AG20443 (cell line): ENCODE data around the gene SLAMF7.

Experiments used
- DNase-seq: peaks from one replicate; pipeline ENCODE4 v3.0.0; 2012; ENCODE audit warnings: low spot score, mixed read lengths

The SLAMF7 gene

DNA sequence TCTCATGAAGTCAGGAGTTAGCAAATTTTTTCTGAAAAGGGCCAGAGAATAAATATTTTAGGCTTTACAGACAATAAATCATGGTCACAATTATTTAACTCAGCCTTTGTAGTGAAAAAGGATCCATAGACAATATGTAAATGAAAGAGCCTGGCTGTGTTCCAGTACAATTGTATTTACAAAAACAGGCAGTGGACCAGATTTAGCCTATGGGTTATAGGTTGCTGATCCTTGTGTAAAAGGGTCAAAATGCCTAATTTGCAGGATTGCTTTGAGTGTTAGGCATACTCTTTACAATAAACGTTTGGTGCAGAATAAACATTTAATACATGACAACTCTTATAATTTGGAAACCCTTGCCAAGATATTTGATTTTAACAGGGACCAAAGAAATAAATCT lies 6.5 kb downstream of the SLAMF7 start:
- DNase-seq = no peak

DNA sequence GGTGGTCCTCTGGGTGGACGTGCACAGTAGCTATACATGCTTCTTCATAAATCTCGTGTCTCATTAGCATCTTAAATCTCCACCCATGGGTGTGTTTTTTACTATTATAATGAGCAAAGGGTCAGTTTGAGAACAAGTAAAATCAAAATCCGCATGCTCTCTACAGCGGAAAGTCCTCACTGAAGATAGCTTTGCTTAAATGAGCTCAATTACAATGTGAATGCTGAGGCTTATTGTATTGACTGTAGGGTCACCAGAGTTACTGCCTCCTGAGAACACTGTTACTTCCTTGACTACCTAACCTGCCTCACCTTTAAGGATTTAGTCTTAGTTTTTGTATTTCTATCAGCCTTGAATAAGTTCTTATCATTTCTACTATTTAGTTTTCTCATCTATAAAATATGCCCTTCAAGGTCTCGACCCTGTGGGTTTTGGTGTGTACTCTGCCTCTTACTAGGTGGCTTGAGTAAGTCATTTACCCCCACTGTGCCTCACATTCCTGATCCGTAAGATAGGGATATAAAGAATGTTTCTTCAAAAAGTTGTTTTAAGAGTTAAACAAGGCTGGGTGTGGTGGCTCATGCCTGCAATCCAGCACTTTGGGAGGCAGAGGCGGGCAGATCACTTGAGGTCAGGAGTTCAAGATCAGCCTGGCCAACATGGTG lies 7.9 kb downstream of the SLAMF7 start:
- DNase-seq = no peak

DNA sequence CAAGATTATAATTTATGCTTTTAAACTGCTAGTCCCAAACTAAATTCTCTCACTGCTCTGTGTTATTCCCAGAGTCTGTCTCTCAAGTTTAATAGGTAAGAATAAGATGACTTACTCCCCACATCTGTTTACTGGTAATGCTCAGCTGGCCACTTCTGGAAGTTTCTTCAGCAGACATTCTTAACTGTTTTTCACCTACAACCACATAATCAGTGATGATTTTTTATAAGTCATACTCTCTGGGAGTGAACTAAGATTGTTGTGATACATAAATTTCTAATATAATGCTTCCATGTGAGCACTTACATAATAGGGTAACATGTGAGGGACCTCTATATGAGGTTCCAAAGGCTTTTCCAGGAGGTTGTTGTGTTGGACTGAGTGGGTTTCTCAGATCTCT lies 8.7 kb downstream of the SLAMF7 start:
- no peak for DNase-seq

DNA sequence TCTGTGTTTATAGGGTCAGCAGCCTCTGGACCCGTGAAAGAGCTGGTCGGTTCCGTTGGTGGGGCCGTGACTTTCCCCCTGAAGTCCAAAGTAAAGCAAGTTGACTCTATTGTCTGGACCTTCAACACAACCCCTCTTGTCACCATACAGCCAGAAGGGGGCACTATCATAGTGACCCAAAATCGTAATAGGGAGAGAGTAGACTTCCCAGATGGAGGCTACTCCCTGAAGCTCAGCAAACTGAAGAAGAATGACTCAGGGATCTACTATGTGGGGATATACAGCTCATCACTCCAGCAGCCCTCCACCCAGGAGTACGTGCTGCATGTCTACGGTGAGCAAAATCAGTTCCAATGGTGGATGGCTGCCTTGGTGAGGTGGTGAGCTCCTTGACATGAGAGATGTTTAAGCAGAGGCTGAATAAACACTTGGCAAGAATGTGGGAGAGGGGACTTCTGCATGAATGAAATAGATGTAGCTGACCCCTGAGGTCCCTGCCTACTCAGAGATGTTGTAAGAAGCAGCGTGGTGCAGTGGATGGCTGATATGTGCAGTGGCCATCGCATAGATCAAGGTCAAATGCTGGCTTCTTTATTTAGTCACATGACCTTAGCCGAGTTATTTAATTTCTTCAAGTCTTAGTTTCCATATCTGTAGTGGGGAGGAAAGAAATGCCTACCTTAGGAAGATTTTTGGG lies 9.3 kb downstream of the SLAMF7 start:
- DNase-seq = no peak

DNA sequence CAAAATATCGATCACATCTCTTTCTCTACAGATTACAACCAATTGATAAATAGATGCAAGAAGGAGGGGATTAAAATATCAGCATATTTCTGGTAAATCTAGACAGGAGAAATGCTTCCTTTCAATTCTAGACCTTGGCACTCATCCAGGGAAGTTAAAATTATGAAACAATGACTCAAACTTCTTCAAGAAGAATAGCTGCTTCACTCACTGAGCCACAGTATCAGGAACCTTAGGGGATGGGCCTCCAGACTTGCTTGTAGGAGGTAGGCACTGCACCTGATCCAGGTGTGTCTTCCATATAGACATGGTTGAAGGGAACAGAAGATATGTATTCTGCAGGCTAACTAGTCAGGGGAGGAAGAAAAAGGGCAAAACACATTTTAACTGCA lies 9.8 kb downstream of the SLAMF7 start:
- no peak for DNase-seq

DNA sequence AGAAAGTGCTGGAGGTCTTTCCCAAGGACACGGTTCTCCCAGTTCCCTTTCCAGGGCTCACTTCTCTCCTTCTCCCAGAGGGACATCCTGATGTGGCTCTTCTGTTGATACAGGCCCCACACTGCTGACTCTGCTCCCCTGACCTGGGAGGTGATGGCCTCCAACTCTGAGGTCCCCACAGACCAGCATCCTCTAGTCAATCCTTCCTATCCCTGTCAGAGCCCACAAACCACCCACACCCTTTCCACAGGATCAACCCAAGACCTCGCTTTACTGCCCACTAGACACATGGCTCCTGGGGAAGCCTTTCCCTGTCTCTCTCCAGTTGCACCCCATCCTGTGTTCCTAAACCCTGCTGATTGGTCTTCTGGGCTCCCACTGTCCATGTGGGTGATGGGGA lies 11.6 kb downstream of the SLAMF7 start:
- DNase-seq = no peak

DNA sequence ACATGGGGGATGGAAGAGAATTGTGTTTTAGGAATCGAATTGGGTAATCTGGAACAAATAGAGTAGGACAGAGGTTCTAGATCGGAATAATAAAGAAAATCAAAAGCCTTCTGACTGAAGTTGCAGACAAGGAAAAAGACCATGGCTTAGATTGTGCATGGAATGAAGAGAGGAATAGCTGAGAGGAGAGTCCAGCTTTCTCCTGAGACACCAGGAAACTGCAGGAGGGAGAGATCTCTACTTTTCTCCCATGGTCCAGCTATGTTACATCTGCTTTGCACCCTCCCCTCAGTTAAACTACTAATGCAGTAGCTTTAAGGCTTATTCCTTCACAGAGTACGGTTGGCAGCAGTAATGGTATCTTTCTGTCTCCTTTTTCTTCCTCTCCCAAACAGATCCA lies 13.4 kb downstream of the SLAMF7 start:
- DNase-seq = no peak

DNA sequence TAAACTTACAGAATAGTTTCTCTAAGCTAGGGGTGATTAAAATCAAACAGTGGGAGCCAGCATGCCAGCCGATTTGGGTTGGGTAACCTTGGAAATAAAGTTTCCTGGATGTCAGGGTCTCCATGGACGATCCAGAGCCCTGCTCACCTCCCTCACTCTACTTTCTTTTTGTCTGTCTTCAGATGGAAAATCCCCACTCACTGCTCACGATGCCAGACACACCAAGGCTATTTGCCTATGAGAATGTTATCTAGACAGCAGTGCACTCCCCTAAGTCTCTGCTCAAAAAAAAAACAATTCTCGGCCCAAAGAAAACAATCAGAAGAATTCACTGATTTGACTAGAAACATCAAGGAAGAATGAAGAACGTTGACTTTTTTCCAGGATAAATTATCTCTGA lies 13.9 kb downstream of the SLAMF7 start:
- DNase-seq = no peak

DNA sequence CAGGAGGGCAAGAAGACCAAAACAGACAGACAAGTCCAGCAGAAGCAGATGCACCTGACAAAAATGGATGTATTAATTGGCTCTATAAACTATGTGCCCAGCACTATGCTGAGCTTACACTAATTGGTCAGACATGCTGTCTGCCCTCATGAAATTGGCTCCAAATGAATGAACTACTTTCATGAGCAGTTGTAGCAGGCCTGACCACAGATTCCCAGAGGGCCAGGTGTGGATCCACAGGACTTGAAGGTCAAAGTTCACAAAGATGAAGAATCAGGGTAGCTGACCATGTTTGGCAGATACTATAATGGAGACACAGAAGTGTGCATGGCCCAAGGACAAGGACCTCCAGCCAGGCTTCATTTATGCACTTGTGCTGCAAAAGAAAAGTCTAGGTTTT lies 14.5 kb downstream of the SLAMF7 start:
- DNase-seq = no peak

DNA sequence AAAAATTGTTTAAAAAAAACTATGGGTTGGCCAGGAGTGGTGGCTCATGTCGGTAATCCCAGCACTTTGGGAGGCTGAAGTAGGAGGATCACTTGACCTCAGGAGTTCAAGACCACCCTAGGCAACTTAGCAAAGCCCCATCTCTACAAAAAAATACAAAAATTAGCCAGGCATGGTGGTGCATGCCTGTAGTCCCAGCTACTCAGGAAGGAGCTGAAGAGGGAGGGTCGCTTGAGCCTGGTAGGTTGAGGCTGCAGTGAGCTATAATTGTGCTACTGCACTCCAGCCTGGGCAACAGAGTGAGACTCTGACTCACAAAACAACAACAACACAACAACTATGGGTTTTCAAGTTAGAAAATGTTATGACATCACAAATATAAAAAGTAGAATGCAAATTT lies 16.4 kb downstream of the SLAMF7 start:
- DNase-seq = no peak

DNA sequence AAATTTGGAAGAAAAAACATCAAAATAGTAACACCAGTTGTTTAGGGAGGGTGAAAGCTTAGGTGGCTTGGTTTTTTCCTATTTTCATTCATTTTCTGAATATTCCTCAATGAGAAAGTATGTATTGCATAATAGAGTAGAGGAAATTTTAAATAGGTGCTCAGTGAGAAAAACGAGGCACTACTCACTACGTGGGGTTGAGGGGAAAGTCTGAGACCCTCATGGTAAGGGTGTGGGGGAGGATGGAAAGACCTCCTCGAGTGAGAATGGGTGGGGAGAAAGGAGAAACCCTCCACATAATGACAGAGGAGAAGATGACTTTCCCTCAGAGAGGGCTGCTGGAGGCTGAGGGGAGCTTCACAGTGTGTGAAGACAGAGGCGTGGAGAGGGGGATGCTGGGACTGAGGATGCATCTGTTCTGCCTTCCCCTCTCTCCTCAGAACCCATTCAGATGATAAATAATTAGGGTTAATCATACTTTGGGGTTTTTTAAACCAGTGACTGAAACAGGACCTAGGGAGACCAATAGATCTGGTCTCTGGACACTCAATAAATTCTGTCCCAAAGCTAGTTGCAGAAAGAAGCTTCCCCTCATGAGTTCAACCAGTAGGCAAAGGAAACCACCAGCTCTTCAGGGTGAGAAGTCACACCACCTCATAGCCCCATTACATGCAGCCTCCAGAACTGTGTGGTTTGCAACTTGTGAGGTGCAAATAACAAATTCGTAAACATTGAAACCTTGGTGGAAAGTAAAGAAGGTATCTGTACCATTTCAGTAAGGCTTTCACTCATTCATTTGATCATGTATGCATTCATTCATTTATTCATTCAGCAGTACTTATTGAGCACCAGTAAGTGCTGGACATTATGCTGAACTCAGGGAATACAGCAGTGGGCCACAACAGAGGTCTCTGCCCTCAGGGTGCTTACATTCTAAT lies 17.1 kb downstream of the SLAMF7 start:
- no peak for DNase-seq

DNA sequence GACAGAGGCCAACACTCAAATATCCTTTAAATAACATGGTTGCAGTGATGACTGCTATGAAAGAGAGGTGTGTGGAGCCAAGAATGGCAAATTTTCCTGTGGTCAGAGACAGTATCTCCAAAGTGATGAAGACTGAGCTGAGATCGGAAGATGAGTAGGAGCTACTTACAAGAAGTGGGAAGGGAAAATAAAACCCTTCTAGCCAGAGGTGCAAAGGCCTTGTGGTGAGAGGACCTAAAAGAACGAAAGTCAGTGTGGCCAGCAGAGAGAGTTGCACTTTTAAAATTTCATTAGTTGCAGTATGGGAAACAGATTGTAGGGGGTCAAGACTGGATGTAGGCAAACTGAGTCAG lies 17.8 kb downstream of the SLAMF7 start:
- DNase-seq = no peak

DNA sequence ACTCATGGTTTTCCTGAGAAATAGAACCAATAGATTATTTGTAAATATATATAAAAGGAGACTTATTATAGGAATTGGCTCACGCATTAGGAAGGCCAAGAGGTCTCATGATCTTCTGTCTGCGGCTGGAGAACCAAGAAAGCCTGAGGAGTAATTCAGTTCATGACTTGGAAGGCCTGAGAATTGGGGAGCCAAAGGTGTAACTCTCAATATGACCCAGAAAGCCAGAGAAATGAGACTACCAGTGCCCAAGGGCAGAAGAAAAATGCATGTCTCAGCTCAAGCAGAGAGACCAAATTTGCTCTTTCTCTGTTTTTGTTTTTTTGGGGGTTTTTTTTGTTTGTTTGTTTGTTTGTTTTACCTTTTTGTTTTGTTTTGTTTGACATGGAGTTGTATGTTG lies 19.5 kb downstream of the SLAMF7 start:
- DNase-seq = no peak

DNA sequence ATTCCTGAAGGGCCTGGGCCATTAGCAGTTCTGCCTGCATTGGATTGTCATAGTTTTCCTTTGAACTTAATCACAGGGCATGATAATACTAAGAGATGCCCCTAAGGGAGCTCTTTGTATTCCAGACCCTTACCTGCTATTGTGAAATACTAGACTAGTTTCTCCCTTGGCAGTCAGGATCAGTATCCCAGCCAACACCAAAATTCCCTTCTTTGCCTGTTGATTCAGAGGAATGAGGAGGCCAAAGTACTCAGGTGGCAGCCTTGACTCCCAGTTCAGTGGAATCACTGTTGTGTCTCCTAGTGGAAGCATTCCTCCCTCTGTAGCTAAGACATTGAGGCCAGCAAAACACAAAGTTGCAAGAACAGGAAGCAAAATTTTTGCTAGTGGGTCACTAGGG lies 20.7 kb downstream of the SLAMF7 start:
- DNase-seq = no peak

DNA sequence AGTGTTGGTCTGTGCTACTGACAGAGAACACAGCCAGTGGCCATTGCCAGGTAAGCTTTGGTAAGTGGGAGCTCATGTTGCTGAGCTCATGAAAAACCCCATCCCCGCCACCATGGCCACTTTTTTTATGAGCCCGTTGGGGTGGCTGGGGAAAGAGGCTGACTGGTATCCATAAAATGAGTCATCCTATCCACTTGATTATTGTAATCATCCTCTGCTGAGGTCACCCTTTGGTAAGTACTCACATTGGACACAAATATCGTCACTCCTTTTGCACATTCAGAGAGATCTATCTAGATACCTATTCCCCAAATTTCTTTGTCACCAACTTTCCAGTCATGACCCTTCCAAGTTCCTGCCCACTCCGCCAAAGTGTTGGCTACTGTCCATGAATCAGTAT lies 22.0 kb downstream of the SLAMF7 start:
- DNase-seq = no peak

DNA sequence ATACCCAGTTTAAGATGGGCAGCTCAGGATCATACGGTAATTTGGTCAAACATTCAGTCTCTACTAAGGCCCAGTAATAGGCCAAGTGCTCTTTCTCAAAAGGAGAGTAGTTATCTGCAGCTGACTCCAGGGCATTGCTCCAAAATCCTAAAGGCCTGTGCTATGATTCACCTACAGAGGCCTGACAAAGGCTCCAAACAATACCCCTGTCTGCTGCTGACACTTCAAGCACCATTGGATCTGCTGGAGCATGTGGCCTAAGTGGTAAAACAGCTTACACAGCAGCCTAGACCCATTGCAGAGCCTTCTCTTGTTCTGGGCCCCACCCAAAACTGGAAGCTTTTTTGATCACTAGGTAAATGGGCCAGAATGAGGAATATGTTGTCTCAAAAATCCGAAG lies 22.8 kb downstream of the SLAMF7 start:
- DNase-seq = no peak

DNA sequence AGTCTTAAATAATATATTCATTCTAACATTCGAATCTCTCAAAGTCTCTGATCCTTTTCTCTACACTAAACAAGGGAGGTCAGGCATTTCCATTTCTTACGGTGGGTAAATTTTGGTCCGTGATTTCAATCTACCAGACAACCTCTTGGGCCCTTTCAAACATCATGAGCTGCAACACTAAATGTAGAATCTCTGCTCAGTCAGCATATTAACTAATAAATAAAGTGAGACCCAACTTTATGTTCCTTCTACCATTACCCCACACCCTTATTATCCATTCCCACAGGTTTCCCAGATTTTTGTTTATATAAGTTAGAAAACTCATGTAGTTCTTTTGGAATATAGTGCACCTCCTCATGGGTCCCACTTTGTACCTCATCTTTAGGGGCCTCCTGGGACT lies 24.9 kb downstream of the SLAMF7 start:
- no peak for DNase-seq

DNA sequence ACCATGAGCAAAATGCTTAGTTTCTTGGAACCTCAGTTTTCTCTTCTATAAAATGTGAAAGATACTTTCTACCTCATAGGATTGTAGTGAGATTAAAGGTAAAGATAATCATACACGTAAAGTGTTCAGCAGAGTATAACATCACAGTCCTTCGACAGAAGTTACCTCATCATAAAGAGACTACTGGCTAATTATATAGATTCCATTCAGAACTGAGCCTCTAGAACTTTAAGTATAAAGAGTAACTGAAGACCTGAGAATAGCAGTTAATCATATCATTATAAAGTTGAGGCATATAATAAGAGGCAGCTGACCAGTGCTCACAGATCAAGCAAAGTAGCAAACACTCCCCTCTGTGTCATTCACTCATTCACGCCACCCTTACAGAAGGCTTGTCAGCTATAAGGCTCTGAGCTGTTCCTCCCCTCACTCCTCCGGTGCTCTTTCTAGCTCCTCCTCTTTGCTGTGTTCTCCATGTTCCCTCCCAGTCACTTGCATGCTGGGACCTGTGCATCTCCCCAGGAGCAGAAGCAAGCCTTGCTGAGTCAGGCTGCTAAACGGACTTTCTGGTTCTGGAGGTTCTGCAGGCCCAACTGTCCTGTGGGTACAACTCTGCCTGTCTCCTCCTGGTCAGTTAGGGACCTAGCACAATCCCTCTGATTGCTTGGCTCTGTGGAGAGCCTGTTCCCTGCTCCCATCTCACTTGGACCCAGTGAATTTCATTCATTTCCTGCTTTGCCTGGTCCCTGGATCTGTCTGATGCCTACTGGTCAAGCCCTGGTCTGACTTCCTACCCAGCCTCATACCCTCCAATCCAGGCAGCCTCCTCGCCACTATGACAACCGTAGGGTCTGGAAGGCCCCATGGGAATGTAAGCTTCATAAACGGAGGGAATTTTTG lies 28.6 kb downstream of the SLAMF7 start:
- no peak for DNase-seq

DNA sequence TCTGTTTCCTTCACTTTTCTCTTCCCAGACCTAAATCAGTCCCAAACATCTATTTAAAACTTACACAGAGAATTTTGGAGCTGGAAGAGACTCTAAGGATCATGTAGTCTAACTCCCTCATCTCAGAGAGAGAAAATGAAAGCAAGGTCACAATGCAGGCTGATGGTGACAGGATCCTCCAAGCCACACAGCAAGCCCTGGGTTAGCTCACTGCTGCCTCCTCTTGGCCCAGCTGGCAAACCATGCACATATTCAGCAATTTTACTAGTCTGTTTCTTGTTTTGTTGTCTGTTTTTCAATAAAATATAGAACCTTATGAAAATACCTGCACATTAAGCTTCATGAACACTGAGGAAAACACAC lies 29.2 kb downstream of the SLAMF7 start:
- DNase-seq = peak; percentile 25

DNA sequence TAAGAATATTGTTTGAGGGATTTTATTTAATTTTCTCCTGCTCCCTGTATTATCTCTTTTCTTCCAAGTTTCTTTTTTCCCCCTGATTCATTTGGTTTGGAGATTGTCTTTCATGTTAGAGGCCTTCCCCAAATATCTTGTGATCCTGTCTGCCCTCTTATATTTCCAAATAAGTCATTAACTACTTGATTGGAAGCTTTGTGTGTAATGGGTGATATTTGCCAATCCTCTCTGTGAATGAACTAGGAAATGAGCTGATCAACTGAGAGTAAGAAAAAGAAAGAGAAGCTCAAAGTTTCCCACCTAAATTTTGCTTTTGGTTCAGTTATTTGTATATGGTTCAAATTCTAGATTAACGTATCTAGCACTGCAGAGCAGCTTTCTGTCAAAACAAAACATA lies 33.3 kb downstream of the SLAMF7 start:
- no peak for DNase-seq

DNA sequence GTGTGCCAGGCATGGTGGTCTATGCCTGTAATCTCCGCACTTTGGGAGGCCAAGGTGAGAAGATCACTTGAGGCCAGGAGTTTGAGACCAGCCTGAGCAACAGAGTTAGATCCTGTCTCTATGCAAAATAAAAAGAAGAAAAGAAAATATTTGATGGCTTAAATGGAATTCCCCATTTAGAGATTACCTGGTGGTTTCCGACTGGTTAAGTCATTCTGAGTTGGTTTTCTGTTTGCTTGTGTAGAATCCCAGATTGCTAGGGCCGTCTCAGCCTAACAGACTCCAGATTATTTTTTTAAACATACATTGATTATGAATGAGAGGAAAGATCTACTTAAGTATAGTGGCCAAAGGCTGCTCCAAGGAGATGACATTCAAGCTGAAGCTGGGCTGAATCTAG lies 34.0 kb downstream of the SLAMF7 start:
- DNase-seq = no peak
